GM13976 (cell line): ENCODE results near the gene GBGT1.

Experiments
- DNase-seq: peaks from one replicate; pipeline ENCODE4 v3.0.0; 2012; ENCODE audit warnings: low spot score
- in situ Hi-C: fragments of 300-500 bp; cut with MboI; formaldehyde crosslinking; loops from one replicate; pipeline ENCODE4 v1.12.0; 2022; ENCODE audit warnings: low sequenced_read_pairs, mixed read lengths, inconsistent platforms; ENCODE audit not compliant: unreplicated experiment
- TF ChIP-seq, protein P1 (sequence below): IDR thresholded peaks from 2 replicates; pipeline ENCODE4 v1.5.1; 2012; ENCODE audit warnings: borderline replicate concordance, mild to moderate bottlenecking; ENCODE audit not compliant: insufficient read depth; ENCODE audit errors: extremely low read depth, missing control alignments, control extremely low read depth

The GBGT1 gene

DNA sequence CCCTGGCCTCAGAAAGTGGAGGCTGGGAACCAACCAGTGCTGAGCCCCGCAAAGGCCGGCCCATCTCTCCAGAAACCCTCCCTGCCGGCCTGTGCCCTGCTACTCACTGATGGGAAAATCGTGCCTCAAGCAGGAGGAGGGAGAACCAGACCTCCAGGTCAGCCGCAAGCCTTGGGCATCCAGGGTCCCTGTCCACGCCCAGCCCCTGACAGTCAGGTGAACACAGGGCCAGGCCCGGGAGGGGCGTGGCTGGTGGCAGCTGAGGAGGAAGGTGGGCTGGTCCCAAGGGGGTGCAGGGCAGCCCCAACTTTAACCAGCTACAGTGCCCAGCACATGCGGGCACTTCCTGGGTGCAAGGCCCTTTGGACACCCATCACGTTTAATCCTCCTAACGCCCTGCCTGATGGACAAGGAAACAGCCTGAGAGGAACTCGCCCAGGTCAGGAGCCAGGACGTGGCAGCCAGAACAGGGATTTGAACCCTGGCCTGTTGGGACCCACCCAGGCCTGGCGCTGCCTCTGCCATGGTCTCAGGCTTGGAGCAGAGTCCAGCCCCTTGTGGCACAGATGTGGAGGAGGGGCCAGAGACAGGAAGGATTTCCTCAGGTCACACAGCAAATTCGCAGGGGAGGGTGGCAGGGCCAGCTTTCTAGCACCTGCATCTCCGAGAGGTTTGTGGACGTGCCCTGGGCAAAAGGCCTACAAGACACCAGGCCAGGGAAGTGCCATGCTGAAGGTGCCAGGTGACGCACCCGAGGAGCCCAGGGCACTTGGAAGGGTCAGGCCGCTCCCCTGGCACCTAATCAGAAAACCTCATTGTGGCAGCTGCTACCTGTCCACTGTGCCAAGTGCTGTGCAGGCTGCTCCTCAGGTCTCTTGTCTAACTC, 47.1 kb downstream of the GBGT1 start:
- TF ChIP-seq, protein P1, sequence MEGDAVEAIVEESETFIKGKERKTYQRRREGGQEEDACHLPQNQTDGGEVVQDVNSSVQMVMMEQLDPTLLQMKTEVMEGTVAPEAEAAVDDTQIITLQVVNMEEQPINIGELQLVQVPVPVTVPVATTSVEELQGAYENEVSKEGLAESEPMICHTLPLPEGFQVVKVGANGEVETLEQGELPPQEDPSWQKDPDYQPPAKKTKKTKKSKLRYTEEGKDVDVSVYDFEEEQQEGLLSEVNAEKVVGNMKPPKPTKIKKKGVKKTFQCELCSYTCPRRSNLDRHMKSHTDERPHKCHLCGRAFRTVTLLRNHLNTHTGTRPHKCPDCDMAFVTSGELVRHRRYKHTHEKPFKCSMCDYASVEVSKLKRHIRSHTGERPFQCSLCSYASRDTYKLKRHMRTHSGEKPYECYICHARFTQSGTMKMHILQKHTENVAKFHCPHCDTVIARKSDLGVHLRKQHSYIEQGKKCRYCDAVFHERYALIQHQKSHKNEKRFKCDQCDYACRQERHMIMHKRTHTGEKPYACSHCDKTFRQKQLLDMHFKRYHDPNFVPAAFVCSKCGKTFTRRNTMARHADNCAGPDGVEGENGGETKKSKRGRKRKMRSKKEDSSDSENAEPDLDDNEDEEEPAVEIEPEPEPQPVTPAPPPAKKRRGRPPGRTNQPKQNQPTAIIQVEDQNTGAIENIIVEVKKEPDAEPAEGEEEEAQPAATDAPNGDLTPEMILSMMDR = no peak
- no peak for DNase-seq
- in situ Hi-C loops = no loop called here

DNA sequence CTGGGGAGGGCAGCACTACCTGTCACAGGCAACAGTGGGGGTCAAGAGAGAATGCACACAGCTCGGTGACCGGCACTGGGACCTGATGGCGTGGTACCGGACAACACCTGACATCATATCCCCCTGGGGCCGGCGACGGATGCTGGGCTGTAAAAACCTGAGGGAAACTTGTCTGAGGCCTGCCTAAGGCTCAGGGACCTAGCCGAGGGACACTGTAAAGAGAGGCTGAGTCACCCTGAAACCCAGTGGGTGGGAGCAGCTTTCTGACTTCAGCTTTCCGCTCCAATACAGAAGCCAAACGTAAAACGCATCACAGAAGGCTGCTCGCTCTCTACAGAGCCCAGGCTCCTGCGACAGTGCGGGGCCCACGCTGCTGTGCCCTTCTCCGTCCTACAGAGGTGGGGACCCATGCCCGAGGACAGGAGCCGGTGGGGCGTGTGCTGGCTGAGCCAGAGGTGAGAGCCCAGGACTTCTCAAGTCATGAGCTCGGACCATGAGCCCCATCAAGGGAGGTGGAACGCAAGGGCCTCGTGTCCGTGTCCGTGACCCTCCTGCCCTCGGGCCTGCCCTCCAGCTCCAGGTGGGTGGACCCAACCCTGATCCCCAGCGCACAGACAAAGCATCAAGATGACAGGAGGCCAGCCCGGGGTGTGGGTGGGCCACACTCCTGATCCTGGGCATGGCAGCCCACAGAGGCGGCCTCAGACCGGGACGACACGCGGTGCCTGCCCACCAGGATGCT, 47.9 kb downstream of the GBGT1 start:
- DNase-seq = peak; percentile 95
- in situ Hi-C loops = no loop called here
- TF ChIP-seq, protein P1 = no peak

DNA sequence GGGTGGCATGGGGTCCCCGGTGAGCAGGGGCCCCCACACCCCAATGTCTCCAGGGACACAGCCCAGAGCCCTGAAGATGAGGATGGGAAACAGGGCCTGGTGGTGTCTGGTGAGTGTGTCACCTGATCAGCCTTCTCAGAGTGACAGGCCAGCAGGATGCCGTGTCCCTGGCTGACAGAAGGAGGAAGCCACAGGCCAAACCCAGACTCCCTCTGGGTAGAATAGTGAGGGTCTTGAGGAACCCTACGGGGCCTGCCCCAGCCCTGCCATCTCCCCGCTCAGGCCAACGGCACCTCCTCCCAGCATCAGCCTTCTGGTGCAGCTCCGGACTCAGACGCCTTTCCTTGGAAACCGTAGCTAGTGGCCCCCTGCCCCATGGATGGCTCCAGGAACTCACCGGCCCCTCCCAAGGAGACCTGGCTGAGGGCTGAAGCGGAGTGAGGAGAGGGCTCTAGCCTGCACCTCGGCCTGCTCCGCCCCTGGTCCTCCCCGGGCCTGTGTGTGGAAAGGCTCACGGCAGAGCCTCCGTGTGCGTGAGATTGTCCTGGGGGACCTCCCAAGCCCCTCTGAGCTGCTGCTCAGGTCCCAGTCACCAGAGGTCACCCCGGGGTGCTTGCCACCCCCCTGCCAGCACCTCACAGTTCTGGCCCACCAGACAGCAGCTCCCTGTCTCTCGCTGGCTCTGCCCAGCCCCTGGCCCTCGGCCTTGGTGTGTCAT, 48.7 kb downstream of the GBGT1 start:
- in situ Hi-C loops = no loop called here
- DNase-seq = no peak
- TF ChIP-seq, protein P1 = no peak

DNA sequence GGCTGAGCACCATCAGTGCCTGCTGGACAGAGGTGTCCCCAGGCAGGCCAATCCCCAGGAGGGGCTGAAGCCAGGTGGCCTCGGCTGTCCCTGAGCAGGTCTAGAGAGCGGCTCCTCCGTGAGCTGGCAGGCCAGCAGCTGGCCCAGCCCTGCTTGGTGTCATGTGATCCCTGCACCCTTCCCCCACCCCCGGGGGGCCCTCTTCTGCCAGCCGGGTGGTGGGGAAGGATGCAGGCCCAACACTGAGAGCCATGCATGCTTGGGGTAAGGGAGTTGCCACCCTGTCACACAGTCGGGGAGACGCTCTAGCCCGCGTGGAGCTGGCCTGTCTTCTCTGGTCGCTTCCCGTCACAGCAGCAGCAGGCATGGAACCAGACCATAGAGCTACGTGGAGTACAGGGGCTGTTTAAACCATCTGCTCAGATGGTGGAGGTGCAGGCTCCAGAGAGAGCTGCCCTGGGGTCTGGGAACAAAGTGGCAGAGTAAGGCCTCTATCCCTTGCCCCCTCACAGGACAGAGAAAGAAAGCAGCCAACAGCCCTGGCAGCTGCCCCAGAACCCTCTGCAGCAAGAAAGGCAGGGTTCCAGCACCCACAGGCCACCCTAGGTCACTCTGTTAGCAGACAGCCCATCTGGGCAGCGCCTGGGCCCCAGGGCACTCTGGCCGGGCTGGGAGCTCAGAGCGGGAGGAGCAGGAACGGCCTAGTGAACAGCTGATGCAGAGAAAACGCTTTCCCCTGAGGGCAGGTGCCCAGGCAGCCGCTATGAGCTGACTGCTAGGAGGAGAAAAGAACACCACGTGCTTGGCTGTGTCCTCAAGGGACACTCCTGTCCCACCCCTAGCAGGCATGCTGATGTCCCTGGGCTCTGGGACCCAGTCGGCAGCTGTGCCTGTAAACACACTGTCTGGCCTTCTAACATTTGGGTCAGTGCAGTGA, 49.5 kb downstream of the GBGT1 start:
- no peak for DNase-seq
- in situ Hi-C loops = no loop called here
- TF ChIP-seq, protein P1 = no peak

DNA sequence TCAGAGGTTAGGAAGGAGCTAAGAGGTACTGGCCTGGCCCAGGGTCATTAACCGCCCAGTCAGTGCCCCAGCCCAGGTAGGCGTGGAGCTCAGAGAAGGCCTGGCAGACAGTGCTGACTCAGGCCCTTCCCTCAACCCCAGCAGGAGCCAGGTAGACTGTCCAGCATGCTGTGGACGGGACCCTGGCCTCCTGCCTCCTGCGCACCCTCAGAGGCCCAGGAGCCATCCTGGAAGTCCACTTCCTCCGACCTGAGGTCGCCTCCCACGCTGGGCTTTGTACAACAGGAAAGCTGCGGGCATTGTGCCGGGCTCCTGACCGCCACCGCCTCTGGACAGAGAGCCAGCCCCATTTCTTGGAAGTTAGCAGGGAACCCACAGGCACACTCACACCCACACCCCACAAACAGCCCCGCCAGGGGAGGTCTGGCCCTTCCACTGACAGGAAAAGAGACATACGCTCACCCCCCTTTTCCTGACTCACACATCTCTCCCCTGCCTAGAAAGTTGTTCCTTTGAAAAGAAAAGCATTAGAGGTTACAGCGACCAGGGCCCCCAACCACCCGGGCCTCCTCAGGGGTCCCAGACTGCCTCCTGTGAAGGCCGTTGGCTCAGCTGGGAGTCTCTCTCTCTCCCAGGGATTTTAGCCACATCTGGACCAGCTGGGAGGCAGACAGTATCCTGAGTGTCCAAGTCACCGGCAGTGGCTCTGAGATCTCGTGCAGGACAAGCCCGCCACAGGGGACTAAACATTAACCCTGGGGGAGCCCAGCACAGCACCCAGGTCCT, 50.4 kb downstream of the GBGT1 start:
- TF ChIP-seq, protein P1 = no peak
- no peak for DNase-seq
- in situ Hi-C loops = no loop called here
